KMS-11 (cell line): ENCODE results near the gene DENND4A.

ENCODE experiments used
- H2AFZ ChIP-seq: fragments of 200-600 bp; sonication (generic); 2 replicates; pipeline ENCODE4 v1.6.1; 2016; ENCODE audit warnings: antibody characterized with exemption, mixed run types, low read depth
- H3K27ac ChIP-seq: fragments of 200-600 bp; sonication (generic); 2 replicates; pipeline ENCODE4 v1.6.1; 2016; ENCODE audit warnings: mild to moderate bottlenecking, mixed run types
- H3K27me3 ChIP-seq: fragments of 200-600 bp; sonication (generic); 2 replicates; pipeline ENCODE4 v1.6.1; 2017; ENCODE audit warnings: mild to moderate bottlenecking, low read depth, mixed run types, moderate library complexity; ENCODE audit not compliant: insufficient read depth
- H3K36me3 ChIP-seq: fragments of 200-600 bp; sonication (generic); 2 replicates; pipeline ENCODE4 v1.6.1; 2017; ENCODE audit warnings: mild to moderate bottlenecking, mixed run types; ENCODE audit not compliant: insufficient read depth
- H3K4me1 ChIP-seq: fragments of 200-600 bp; sonication (generic); 2 replicates; pipeline ENCODE4 v1.6.1; 2016; ENCODE audit warnings: mild to moderate bottlenecking, low read depth, mixed run types; ENCODE audit not compliant: poor library complexity, severe bottlenecking
- H3K4me2 ChIP-seq: fragments of 200-600 bp; sonication (generic); 2 replicates; pipeline ENCODE4 v1.7.0; 2016; ENCODE audit warnings: mild to moderate bottlenecking, mixed run types
- H3K4me3 ChIP-seq: fragments of 200-600 bp; sonication (generic); IDR thresholded peaks from 2 replicates; pipeline ENCODE4 v1.6.1; 2017; ENCODE audit warnings: low read depth, low read length, mixed read lengths; ENCODE audit not compliant: insufficient read depth
- H3K79me2 ChIP-seq: fragments of 200-600 bp; sonication (generic); 2 replicates; pipeline ENCODE4 v1.6.1; 2016; ENCODE audit warnings: low read depth, mixed run types; ENCODE audit not compliant: insufficient read depth
- H3K9ac ChIP-seq: fragments of 200-600 bp; sonication (generic); 2 replicates; pipeline ENCODE4 v1.6.1; 2016; ENCODE audit warnings: mild to moderate bottlenecking, mixed run types
- H4K20me1 ChIP-seq: fragments of 200-600 bp; sonication (generic); 2 replicates; pipeline ENCODE4 v1.6.1; 2016; ENCODE audit warnings: mild to moderate bottlenecking, mixed run types; ENCODE audit not compliant: insufficient read depth
- TF ChIP-seq, protein P1 (sequence below): fragments of 200-600 bp; sonication (generic); conservative IDR thresholded peaks from 2 replicates; pipeline ENCODE4 v1.6.1; 2017; ENCODE audit warnings: low read depth, mild to moderate bottlenecking, antibody characterized with exemption, low read length, moderate library complexity, mixed read lengths

The DENND4A gene

DNA sequence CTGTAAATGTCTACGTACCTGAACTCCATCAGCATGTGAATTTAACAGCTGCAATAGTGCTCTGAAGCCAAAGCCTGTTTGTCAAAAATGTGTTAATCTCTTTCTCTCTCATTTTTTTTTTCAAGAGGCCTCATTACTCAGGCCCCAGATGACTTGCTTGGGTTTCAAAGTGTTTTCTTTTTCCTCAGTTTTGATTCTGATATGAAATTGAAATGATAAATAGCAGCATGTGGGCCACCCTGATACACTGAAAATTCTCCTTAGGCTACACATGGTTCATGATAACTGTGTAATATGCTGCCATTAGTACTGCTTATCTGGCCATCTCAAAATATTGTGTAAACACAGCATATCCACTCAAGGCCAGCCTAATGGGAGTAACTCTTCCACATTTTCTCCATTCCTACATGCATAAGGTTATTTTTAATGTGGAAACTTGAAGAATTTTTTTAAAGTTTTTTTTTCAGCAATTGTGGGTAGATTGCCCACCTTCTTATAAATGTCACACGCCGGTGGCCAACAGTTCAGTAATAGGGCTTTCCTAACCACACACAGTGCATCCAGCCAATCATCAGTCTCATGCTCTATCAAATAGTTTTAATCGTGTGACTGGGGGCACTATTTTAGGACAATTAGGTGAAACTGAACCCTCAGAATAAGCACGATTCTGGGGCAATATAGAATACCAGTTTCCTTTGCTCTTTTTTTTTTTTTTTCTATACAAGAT lies 13.1 kb upstream of the DENND4A start:
- no peaks in the 10 kb centered on the region for H3K79me2 ChIP-seq
- H3K27me3 ChIP-seq = no peaks in the 10 kb centered on the region
- no peaks in the 10 kb centered on the region for H4K20me1 ChIP-seq
- peaks cover 6% of the 10 kb centered on the region for H3K4me1 ChIP-seq
- TF ChIP-seq, protein P1, sequence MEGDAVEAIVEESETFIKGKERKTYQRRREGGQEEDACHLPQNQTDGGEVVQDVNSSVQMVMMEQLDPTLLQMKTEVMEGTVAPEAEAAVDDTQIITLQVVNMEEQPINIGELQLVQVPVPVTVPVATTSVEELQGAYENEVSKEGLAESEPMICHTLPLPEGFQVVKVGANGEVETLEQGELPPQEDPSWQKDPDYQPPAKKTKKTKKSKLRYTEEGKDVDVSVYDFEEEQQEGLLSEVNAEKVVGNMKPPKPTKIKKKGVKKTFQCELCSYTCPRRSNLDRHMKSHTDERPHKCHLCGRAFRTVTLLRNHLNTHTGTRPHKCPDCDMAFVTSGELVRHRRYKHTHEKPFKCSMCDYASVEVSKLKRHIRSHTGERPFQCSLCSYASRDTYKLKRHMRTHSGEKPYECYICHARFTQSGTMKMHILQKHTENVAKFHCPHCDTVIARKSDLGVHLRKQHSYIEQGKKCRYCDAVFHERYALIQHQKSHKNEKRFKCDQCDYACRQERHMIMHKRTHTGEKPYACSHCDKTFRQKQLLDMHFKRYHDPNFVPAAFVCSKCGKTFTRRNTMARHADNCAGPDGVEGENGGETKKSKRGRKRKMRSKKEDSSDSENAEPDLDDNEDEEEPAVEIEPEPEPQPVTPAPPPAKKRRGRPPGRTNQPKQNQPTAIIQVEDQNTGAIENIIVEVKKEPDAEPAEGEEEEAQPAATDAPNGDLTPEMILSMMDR = no peak
- no peak overlapping the region for H3K4me3 ChIP-seq
- no peaks in the 10 kb centered on the region for H3K36me3 ChIP-seq
- no peak overlapping the region for H3K27ac ChIP-seq
- H3K4me2 ChIP-seq = no peak overlapping the region
- H2AFZ ChIP-seq = no peak overlapping the region
- no peak overlapping the region for H3K9ac ChIP-seq

GRCh38 chr15:65804252-65804931 lies 12.3 kb upstream of the DENND4A start:
- Histone ChIP-seq H3K36me3 (no peaks in the 10 kb centered on the region), H4K20me1 (no peaks in the 10 kb centered on the region), H3K9ac (no peak overlapping the region), H3K4me3 (no peak overlapping the region), H2AFZ (no peak overlapping the region), H3K79me2 (no peaks in the 10 kb centered on the region), H3K4me1 (peaks cover 6% of the 10 kb centered on the region), H3K27ac (no peak overlapping the region), H3K4me2 (no peak overlapping the region), H3K27me3 (no peaks in the 10 kb centered on the region)
- TF ChIP-seq, protein P1 = no peak

DNA sequence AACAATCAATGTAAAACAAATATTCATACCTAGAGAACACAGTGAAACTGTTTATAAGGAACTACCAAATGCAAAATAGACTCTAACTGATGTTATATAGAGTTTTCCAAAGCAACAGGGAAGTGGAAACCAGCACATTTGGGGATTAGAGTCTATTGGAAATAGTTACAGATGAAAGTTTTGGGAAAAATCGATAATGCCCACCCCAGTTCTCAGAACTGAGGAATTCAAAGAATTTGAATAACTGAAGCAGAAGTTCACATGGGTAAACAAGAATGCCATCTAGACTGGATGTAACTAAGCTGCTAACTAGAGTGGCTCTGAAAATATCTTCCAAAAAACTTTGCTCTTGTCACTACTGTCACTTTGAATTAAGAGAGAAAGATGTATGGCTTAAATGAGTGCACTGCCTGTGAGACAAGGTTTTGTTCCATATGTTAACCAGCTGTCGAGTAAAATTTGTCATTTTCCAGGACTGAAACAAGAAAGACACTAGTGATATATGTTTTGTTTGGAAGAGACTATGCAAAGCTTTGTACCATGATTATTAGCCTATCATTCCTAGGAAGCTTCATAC lies 9.2 kb upstream of the DENND4A start:
- no peaks in the 10 kb centered on the region for H3K27me3 ChIP-seq
- peaks cover 29% of the 10 kb centered on the region for H3K4me1 ChIP-seq
- no peaks in the 10 kb centered on the region for H4K20me1 ChIP-seq
- no peak overlapping the region for H2AFZ ChIP-seq
- no peak overlapping the region for H3K4me3 ChIP-seq
- no peak overlapping the region for H3K4me2 ChIP-seq
- H3K9ac ChIP-seq = no peak overlapping the region
- H3K36me3 ChIP-seq = no peaks in the 10 kb centered on the region
- TF ChIP-seq, protein P1 = no peak
- no peaks in the 10 kb centered on the region for H3K79me2 ChIP-seq
- no peak overlapping the region for H3K27ac ChIP-seq

DNA sequence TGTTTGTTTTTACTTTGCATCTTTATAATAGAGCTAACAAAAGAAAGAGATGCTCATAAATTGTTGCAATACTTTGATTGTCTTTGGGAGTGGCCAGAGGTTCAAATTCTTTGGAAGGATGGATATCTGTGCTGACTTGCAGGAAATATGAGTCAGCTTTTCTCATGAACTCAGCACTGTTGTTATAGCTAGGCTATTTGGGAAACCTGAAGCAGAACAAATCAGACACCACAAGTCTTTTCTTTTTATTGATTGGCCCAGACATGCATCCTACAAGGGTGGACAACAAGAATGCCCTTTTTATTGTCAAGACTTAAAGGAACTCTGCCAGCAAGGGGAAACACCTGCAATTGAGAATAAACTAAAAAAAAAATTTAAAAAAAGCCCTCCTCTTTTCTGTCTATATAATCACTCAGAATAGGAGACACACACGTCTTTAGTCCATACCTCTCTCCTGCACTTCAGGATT lies 4.6 kb upstream of the DENND4A start:
- no peak overlapping the region for H3K4me3 ChIP-seq
- no peaks in the 10 kb centered on the region for H3K27me3 ChIP-seq
- peaks cover 57% of the 10 kb centered on the region for H3K4me1 ChIP-seq
- peak overlapping the region; percentile 22 for H3K4me2 ChIP-seq
- H3K27ac ChIP-seq = no peak overlapping the region; the same call in 1 of the 2 replicates
- H2AFZ ChIP-seq = no peak overlapping the region
- H4K20me1 ChIP-seq = no peaks in the 10 kb centered on the region
- H3K9ac ChIP-seq = no peak overlapping the region
- peaks cover 12% of the 10 kb centered on the region; the same call in 1 of the 2 replicates for H3K79me2 ChIP-seq
- TF ChIP-seq, protein P1 = no peak
- no peaks in the 10 kb centered on the region for H3K36me3 ChIP-seq
